Colon (tissue), 2 donors: ENCODE results near the gene CYP2E1.
"Not testable (repeated sequence)": the region's sequence is repeated elsewhere in the genome, so short reads cannot be mapped to it uniquely, and the experiment has no call there.

Experiments
- FAIRE-seq: peaks from 2 replicates; lab custom pipeline; 2012; peaks lifted over from hg19 to GRCh38; lab: Jason Lieb, UNC
- donor health status: control.
- donor health status: control.

CYP2E1 gene

DNA sequence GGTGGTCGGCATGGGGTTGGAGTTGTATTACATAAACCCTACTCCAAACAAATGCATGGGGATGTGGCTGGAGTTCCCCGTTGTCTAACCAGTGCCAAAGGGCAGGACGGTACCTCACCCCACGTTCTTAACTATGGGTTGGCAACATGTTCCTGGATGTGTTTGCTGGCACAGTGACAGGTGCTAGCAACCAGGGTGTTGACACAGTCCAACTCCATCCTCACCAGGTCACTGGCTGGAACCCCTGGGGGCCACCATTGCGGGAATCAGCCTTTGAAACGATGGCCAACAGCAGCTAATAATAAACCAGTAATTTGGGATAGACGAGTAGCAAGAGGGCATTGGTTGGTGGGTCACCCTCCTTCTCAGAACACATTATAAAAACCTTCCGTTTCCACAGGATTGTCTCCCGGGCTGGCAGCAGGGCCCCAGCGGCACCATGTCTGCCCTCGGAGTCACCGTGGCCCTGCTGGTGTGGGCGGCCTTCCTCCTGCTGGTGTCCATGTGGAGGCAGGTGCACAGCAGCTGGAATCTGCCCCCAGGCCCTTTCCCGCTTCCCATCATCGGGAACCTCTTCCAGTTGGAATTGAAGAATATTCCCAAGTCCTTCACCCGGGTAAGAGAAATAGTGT is at the start of gene CYP2E1:
TSS of gene CYP2E1 (plus strand) at position 407 of the 632 bp plus-strand sequence. CDS start at position 440, 33 bp downstream.
- no peak for FAIRE-seq

DNA sequence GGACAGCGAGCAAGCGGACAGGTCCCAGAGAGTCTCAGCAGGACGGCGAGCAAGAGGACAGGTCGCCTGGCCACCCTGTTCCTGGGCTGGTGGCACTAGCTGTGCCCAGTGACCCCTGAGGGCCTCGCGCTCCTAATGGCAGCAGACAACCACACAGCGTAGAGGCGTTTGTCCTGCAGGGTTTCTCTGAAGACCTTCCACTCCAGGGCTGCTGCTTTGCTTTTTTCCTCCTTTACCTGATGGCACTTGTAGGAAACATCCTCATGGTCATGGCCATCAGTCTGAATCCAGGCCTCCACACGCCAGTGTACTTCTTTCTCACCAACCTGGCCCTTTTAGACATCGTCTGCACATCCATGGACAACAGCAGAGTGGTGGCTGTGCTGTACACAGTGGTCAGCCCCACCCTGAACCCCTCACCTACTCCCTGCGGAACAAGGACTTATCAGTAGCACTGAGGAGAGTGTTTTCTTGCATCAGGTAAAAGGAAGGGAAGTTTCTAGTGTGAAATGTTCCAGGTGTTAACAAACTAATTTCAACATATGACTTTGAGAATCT is 46.0 kb upstream of the CYP2E1 start:
- no peak for FAIRE-seq

- no peak for FAIRE-seq
Observed at GRCh38 chr10:133481657-133482056, 45.5 kb upstream of the CYP2E1 start.

DNA sequence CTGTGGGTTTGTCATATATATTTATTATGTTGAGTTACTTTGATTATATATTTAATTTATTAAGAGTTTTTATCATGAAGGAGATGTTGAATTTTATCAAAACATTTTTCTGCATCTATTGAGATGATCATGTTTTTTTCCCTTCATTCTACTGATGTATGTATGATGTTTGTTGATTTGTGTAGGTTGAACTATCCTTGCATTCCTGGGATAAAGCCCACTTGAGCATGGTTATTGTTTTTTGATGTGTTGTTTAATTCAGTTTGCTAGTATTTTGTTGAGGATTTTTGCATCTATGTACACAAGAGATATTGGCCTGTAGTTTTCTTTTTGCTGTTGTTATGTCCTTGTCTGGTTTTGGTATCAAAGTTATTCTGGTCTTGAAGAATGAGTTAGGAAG is 42.3 kb upstream of the CYP2E1 start:
- no peak for FAIRE-seq

- FAIRE-seq: no peak
Observed at GRCh38 chr10:133487085-133487484, 40.1 kb upstream of the CYP2E1 start.

DNA sequence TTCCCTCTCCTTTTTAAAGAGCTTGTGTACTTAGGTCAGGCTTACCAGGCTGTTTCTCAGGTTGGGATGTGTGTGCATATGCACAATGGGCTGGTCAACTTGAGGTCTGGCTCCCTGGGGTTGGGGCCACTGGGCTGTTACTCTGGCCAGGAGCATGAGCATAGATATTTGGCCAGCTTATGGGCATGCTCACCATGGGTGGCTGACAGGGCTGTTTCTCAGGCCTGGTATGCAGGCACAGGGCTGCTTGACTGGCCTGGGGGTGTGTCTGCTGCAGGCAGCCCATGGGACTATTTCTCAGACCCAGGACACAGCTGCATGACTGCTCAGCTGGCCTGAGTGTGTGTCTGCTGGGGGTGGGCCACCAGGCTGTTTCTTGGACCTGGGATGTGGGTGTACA is 38.8 kb upstream of the CYP2E1 start:
- FAIRE-seq: no peak

DNA sequence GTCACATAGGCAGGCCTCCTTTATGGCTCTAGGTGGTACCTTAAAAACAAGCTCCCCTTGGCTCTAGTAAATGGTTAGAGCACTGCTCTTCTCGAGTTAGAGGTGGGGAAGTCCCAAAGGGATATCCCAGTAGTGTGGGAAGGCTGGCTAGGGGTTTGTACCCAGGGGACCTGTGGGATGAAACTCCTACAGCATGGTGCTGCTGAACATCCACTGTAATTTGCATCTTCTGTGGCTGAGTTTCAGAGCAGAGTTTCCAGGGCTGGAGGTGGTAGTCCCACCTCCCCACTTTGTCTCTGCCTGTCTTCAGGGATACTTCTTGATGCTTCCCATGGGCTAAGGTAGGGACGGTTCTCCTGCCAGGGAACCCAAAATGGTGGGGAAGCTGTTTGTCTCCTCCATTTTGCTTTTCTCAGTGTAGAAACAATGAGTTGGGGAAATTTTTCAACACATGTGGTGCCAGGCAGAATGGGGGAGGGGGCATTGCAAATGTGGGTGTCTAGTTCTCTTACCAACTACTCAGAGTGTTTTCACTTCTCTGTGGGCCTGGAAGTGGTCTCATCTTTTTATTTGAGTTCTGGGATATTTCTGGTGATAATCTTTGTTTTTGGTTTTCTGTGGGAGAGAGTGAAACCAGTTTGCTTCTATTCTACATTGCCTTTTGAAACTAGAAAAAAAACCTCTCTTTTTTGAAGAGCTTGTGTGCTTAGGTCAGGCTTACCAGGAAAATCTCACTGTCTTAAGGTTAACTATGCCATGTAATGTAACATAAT is 37.2 kb upstream of the CYP2E1 start:
- no peak for FAIRE-seq

GRCh38 chr10:133493562-133493961 is 33.6 kb upstream of the CYP2E1 start:
- FAIRE-seq: not testable (repeated sequence)

DNA sequence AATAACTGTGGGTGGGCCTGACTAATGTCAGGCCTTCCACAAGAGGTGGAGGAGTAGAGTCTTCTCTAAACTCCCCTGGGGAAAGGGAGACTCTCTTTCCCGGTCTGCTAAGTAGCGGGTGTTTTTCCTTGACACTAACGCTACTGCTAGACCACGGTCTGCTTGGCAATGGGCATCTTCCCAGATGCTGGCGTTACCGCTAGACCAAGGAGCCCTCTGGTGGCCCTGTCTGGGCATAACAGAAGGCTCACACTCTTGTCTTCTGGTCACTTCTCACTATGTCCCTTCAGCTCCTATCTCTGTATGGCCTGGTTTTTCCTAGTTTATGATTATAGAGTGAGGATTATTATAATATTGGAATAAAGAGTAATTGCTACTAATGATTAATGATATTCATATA is 29.8 kb upstream of the CYP2E1 start:
- FAIRE-seq: not testable (repeated sequence)

GRCh38 chr10:133499176-133499575 is 28.0 kb upstream of the CYP2E1 start:
- not testable (repeated sequence) for FAIRE-seq

GRCh38 chr10:133500897-133501296 is 26.3 kb upstream of the CYP2E1 start:
- not testable (repeated sequence) for FAIRE-seq

DNA sequence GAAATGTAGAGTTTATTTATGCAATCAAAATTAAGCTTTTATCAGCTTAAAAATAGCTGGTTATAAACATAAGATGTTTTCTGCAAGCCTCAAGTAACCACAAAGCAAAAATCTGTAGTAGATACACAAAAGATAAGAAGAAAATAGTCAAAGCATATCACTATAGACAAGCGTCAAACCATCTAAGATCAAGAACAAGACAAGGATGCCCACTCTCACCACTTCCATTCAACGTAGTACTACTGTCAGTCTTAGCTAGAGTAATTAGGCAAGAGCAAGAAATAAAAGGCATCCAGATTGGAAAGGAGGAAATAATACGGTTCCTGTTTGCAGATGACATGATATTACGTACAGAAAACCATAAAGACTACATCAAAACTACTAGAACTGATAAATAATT is 17.5 kb upstream of the CYP2E1 start:
- FAIRE-seq: no peak

DNA sequence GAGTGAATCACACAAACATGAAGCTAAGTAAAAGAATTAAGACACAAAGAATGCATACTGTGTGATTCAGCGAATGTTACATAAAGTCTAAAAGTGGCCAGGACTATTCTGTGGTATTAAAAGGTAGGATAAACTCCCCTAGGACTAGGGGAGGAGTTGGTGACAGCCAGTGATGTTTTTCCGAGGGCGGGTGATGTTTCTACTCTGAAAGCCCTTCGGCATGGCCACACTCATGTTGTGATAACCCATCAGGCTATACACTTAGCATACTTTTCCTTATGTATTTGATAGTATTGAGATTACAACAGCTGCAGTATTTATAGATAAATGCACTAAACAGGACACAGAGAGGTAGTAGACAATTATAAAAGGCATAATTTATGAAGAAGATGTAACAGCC is 15.8 kb upstream of the CYP2E1 start:
- FAIRE-seq: no peak

GRCh38 chr10:133511907-133512528 is 15.1 kb upstream of the CYP2E1 start:
- FAIRE-seq: no peak

DNA sequence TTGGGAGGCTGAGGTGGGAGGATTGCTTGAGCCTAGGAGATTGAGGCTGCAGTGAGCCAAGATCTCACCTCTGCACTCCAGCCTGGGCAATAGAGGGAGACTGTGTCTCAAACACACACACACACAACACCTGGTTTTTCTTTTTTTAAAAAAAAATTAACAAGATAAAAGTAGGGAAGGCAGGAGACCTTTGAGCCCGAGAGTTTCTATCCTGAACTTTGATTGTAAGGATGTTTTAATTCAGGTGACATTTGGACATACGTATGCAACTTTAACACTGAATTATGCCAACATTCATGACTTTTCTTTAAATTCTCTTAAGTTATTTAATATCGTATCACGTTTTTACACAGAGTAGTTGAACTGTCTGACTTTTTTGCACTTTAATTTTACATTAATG is 11.7 kb upstream of the CYP2E1 start:
- FAIRE-seq: no peak

DNA sequence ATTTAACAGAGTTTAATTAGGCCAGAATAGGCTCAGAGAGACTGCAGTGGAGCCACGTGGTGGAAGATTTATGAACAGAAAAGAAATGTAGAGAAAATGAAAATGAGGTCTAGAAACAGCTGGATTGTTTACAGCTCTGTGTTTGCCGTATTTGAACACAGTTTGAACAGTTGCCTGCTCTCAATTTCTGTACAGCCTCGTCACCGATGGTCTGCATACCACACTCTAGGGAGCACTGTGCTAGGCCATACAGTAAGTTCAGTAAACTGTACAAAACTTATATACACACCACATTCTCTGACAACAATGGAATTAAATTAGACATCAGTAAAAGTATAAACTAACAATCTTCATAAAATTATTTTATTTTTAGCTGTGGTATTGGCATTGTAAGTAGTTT is 11.1 kb upstream of the CYP2E1 start:
- FAIRE-seq: no peak

DNA sequence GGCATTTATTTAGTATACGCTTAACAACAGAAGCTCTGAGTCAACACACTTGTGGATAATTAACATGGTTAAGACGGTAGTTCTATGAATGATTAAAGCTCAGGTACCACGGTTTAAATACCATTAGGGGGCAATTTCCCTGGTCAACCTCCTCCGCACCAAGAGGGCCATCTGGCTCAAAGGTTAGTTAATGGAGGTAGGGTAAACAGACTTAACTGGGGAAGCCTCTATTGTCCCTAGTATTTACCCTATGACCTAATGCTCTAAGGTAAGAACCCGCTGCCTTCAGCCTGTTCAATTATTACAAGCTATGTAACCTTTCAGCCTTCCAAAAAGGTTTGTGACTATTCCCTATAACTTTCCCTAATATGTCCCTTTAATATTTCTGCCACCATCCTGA is 8.6 kb upstream of the CYP2E1 start:
- not testable (repeated sequence) for FAIRE-seq

DNA sequence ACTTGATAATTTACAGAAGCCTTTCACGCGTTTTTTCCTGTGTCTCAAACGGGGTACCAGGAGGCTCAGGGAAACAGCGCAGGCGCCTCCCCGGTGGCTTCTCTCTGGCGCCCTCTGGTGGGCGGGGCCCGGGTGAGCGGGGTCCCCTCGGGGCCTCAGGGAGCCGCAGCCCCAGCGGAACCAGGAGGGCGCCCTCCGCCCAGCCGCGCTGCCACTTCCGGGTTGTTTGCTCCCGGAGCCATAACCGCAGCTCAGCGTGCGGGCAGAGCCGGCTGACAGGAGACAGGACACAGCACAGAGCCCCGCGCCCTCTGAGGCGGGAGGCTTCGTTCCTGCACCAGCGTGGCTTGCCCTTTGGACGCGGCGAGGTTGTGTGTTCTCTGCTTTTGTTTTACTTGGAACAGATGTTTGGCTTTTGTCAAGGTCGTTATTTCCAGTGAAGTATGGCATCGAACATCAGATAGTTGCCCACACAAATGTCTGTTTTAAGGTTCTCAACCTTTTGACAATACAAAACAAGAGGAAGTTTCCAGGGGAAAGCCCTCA is 6.9 kb upstream of the CYP2E1 start:
- no peak for FAIRE-seq

- no peak for FAIRE-seq
Observed at GRCh38 chr10:133523631-133524203, 3.4 kb upstream of the CYP2E1 start.

GRCh38 chr10:133525444-133525843 is 1.7 kb upstream of the CYP2E1 start:
- no peak for FAIRE-seq

DNA sequence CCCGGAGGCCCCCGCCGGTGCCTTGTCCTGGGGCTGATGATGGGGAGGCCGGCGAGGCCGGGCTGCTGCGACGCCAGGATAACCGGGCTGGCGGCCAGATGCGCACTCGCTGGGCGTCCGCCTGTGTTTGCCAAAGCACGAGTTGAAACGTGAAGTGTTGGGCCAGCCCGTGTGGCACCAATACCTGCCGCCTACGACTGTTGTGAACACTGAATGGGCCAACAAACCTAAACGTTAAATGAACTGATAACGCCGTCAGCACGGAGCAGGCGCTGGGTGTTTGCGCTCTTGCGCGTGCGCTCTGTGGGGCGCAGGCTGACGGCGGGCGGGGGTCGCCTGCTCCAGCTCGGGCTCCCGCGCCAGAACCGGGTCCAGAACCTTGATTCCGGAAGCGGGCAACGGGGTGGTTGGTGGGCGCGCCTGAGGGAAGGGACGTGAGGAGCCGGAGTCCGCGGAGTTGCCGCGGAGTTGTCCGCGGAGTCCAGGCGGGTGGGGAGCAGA is 658 bp downstream of the CYP2E1 start:
- no peak for FAIRE-seq

- no peak for FAIRE-seq
Observed at GRCh38 chr10:133528296-133528844, 1.2 kb downstream of the CYP2E1 start.
